Activated CD4-positive, CD25-positive, alpha-beta regulatory T cell treated with anti-CD3 and anti-CD28 coated beads, Interleukin-2, amount 50 U/mL, for 16 hours (primary cell): ENCODE results near the gene C2CD4C.
"Not testable (repeated sequence)": the region's sequence is repeated elsewhere in the genome, so short reads cannot be mapped to it uniquely, and the experiment has no call there.

ENCODE experiments used
- DNase-seq: peaks from one replicate; pipeline ENCODE4 v3.0.0-alpha.2; 2020; ENCODE audit warnings: low read depth, low spot score

C2CD4C gene

GRCh38 chr19:439167-439900 lies 30.4 kb upstream of the C2CD4C start:
- DNase-seq, result no peak

GRCh38 chr19:438416-438958 lies 29.5 kb upstream of the C2CD4C start:
- no peak for DNase-seq

- no peak for DNase-seq
Measured at GRCh38 chr19:437041-437440, 28.1 kb upstream of the C2CD4C start.

- no peak for DNase-seq
Measured at GRCh38 chr19:436413-436950, 27.5 kb upstream of the C2CD4C start.

GRCh38 chr19:435707-436412 lies 26.9 kb upstream of the C2CD4C start:
- DNase-seq, result no peak

GRCh38 chr19:435056-435706 lies 26.2 kb upstream of the C2CD4C start:
- no peak for DNase-seq

- no peak for DNase-seq
Measured at GRCh38 chr19:434152-434960, 25.4 kb upstream of the C2CD4C start.

GRCh38 chr19:430701-431100 lies 21.8 kb upstream of the C2CD4C start:
- DNase-seq, result no peak

GRCh38 chr19:428149-428548 lies 19.2 kb upstream of the C2CD4C start:
- DNase-seq, result no peak

- not testable (repeated sequence) for DNase-seq
Measured at GRCh38 chr19:427675-428074, 18.7 kb upstream of the C2CD4C start.

GRCh38 chr19:426725-427445 lies 17.9 kb upstream of the C2CD4C start:
- no peak for DNase-seq

- no peak for DNase-seq
Measured at GRCh38 chr19:425056-425455, 16.1 kb upstream of the C2CD4C start.

- no peak for DNase-seq
Measured at GRCh38 chr19:424546-424945, 15.6 kb upstream of the C2CD4C start.

GRCh38 chr19:423691-424466 lies 14.9 kb upstream of the C2CD4C start:
- no peak for DNase-seq

- DNase-seq, result not testable (repeated sequence)
Measured at GRCh38 chr19:422917-423226, 13.9 kb upstream of the C2CD4C start.

GRCh38 chr19:422213-422916 lies 13.4 kb upstream of the C2CD4C start:
- no peak for DNase-seq

- no peak for DNase-seq
Measured at GRCh38 chr19:419721-420515, 11.0 kb upstream of the C2CD4C start.
